ENCODE results near the gene VPS8.

DNA sequence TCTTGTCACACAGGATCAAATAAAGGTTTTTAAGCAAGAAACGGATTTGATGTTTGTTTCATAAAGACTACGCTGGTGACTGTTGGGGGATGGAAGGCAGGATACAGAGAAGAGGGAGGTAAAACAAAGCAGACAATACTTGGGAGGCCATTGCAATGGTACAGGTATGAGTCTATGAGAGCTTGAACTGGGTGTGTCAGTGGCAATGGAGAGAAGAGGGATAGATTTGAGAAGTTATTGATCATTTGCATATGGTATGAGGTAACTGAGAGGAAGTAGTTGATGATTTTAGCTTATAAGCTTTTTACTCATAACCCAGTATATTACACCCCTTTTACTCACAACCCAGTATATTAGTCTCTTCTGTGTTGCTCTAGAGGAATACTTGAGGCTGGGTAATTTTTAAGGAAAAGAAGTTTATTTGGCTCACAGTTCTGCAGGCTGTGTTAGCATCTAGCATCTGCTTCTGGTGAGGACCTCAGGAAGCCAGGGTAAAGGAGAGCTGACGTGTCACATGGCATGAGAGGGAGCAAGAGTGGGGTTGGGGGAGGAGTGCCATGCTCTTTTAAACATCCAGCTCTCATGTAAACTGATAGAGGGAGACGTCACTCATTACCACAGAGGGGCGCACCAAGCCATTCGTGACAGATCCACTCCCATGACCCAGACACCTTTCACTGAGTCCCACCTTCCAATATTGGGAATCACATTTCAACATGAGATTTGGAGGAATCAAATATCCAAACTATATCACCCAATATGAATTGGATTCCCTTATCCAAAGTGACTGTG is 153.9 kb downstream of the VPS8 start:
- TF ChIP-seq, protein P1, sequence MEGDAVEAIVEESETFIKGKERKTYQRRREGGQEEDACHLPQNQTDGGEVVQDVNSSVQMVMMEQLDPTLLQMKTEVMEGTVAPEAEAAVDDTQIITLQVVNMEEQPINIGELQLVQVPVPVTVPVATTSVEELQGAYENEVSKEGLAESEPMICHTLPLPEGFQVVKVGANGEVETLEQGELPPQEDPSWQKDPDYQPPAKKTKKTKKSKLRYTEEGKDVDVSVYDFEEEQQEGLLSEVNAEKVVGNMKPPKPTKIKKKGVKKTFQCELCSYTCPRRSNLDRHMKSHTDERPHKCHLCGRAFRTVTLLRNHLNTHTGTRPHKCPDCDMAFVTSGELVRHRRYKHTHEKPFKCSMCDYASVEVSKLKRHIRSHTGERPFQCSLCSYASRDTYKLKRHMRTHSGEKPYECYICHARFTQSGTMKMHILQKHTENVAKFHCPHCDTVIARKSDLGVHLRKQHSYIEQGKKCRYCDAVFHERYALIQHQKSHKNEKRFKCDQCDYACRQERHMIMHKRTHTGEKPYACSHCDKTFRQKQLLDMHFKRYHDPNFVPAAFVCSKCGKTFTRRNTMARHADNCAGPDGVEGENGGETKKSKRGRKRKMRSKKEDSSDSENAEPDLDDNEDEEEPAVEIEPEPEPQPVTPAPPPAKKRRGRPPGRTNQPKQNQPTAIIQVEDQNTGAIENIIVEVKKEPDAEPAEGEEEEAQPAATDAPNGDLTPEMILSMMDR (IDR thresholded peaks at IDR 0.05; ENCODE audit: low read length) = no peak
- TF ChIP-seq EZH2 (IDR thresholded peaks at IDR 0.05; ENCODE audit: borderline replicate concordance, low read length) = no peak

All from OCI-LY1 (cell line).